WERI-Rb-1 (cell line): Measurements from ENCODE around the gene CRABP2.

Source experiments
- DNase-seq: peaks from one replicate; pipeline ENCODE4 v3.0.0-alpha.2; 2020
- H3K27ac ChIP-seq: fragments of 250-450 bp; sonication (Bioruptor Pico); 2 replicates; pipeline ENCODE4 v1.5.1; 2020; ENCODE audit warnings: mild to moderate bottlenecking, moderate library complexity
- H3K27me3 ChIP-seq: fragments of 250-450 bp; sonication (Bioruptor Pico); 2 replicates; pipeline ENCODE4 v1.5.1; 2021; ENCODE audit warnings: mild to moderate bottlenecking, low read depth, moderate library complexity; ENCODE audit not compliant: insufficient read depth, severe bottlenecking
- H3K36me3 ChIP-seq: fragments of 250-450 bp; sonication (Bioruptor Pico); 2 replicates; pipeline ENCODE4 v1.5.1; 2020; ENCODE audit warnings: mild to moderate bottlenecking, moderate library complexity
- H3K4me3 ChIP-seq: 2 replicates; pipeline ENCODE4 v1.5.1; 2011; ENCODE audit warnings: low read depth, mild to moderate bottlenecking, control low read depth, low read length
- H3K9me3 ChIP-seq: fragments of 250-450 bp; sonication (Bioruptor Pico); 2 replicates; pipeline ENCODE4 v1.5.1; 2021; ENCODE audit warnings: mild to moderate bottlenecking, moderate library complexity; ENCODE audit not compliant: severe bottlenecking
- CTCF ChIP-seq: IDR thresholded peaks from 2 replicates; pipeline ENCODE4 v1.5.1; 2011; ENCODE audit warnings: low read depth, mild to moderate bottlenecking, control low read depth, inconsistent platforms, low read length

The CRABP2 gene

DNA sequence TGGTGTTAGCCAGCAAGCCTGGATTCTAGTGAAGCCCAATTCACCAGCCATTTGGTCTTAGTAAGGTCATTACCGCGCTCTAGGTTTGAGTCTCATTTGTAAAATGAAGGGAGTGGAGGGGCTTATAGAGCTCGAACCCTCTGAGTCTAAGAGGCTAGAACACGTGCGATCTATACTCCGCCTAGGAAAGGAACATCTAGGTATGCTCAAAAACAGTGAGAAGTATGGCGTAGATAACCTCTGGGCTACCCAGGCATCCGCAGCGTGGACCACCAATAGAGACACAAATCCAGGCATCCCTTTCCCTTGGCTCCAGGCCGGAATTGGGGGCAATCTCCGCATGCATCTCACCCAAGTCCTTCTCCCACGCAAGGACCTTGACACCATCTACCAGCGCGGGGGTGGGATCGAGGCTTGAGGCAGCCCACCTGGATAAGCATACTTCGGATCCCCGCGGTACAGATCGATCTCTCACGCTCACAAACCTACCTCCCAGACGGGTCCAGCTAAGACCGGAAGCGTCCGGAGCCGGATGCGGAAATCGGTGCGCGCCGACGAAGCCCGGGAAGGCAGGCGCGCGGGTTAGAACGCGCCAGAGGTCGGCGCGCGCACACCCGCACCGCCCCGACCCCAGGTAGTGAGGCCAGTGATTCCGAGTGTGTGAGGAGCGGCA lies 22.7 kb upstream of the CRABP2 start, which contains the start of gene METTL25B:
Gene METTL25B, plus strand, starts transcription at position 544 of the 673 bp plus-strand sequence. CDS start 636 bp downstream, outside the sequence.
- peak; percentile 92 for DNase-seq
- peak within 1 kb of the TSS; percentile 96 for H3K4me3 ChIP-seq
- H3K36me3 ChIP-seq: peaks cover 57% of the 10 kb centered on the region
- no peaks in the 10 kb centered on the region for H3K9me3 ChIP-seq
- H3K27ac ChIP-seq: peak within 1 kb of the TSS; percentile 70
- H3K27me3 ChIP-seq: no peaks in the 10 kb centered on the region
- no peak for TF ChIP-seq CTCF

GRCh38 chr1:156727492-156727891 lies 22.1 kb upstream of the CRABP2 start:
- no peak for TF ChIP-seq CTCF
- no peaks in the 10 kb centered on the region for H3K9me3 ChIP-seq
- DNase-seq: no peak
- H3K27me3 ChIP-seq: no peaks in the 10 kb centered on the region
- H3K27ac ChIP-seq: peak overlapping the region; percentile 70
- peak overlapping the region; percentile 96 for H3K4me3 ChIP-seq
- H3K36me3 ChIP-seq: peaks cover 60% of the 10 kb centered on the region

DNA sequence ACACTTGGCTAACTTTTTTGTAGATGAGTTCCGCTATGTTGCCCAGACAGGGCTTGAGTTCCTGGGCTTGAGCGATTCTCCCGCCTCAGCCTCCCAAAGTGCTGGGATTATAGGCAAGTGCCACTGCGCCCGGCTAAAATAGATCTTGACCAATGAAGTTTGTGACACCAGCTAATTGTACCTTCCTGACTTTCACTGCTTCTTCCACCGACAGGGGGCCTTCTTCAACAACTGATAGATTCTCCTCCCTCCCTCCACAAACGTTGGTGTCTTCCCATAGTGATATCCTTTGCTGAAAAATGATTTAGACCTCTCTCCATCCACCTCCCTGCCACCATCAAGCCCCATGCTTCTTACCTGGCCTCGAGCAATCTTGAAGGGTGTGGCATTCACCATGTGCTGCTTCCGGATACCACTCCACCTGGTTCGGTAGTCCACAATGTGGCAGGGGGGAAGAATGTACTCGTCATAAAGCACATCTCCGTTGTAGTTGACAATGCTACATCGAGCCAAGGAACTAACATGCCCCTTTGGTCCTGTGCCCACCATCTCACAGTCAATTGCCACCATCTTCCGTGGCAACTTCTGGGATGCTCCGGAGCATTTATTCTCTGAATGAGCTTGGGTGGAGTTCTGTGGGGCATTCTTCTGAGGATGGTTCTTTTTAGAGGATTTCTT lies 21.3 kb upstream of the CRABP2 start:
- Histone ChIP-seq H3K36me3 (peaks cover 67% of the 10 kb centered on the region), H3K9me3 (no peaks in the 10 kb centered on the region), H3K4me3 (no peak overlapping the region), H3K27ac (no peak overlapping the region; the same call in 1 of the 2 replicates), H3K27me3 (no peaks in the 10 kb centered on the region)
- peak; percentile 89 for DNase-seq
- TF ChIP-seq CTCF: peak; percentile 88

DNA sequence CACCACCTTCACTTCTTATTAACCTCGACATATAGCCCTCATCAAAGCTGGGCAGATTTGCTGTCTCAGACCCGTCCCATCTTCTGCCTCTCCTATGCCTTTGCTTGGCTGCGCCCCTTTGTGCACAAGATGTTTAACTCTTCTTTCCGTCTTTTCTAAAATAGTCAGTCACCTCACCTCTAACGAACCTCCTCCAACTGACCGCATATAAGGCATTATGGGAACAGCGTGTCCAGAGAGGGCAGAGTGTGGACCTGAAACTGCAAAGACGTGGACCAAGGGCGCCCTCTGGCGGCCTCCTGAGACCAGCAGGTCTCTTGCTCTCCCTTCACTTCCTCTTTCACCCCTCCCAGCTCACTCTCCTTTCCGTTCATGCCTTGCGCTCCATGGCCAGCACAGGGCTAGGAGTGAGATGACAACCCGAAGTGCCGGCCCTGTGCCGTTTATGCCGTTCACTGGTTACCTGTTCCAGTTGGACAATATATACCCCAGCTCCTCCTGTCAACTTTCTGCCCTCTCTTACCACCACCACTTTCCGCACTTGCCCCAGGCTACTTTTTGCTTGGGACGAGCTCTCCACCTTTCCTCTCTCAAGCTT lies 20.4 kb upstream of the CRABP2 start:
- peaks cover 76% of the 10 kb centered on the region for H3K36me3 ChIP-seq
- no peak overlapping the region for H3K4me3 ChIP-seq
- peak; percentile 100 for TF ChIP-seq CTCF
- no peaks in the 10 kb centered on the region for H3K9me3 ChIP-seq
- no peaks in the 10 kb centered on the region for H3K27me3 ChIP-seq
- peak overlapping the region; percentile 11 for H3K27ac ChIP-seq
- DNase-seq: peak; percentile 96

DNA sequence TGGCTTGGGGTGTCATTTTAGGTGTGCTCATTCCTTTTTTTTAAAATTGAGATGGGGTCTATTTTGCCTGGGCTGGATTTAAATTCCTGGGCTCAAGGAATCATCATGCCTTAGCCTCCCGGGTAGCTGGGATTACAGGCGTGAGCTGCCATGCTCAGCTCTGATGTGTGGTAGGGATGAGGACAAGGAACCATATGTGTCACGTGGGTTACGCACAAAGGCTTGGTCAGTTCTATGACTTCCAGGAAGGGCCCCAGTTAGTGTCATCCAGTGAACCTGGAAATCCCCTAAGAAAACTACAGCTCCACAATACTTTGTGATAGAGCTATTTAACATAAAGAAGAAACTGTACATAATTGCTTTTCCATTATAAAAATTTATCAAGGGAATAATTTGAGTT lies 16.2 kb upstream of the CRABP2 start:
- Histone ChIP-seq H3K36me3 (peaks cover 67% of the 10 kb centered on the region), H3K9me3 (no peaks in the 10 kb centered on the region), H3K27me3 (no peaks in the 10 kb centered on the region), H3K4me3 (no peak overlapping the region), H3K27ac (no peak overlapping the region)
- TF ChIP-seq CTCF: no peak
- DNase-seq: no peak
